Lung (tissue), 12 donors: ENCODE results near the gene MIOX. TPM values are rescaled to one million over a fixed set of nuclear protein-coding genes. Genes with fewer than 3 reads are reported as not detected.
A peak's percentile ranks its signal among the peaks of the same experiment; 100 is the strongest.

ENCODE experiments used
- ATAC-seq: fragments of 200-7000 bp; cut with Tn5 transposase; one replicate; pipeline ENCODE4 v1.9.1; 2020; ENCODE audit warnings: moderate number of reproducible peaks; ENCODE audit not compliant: insufficient read depth, low FRiP score
- DNase-seq, 3 donors: peaks; one replicate each; pipeline ENCODE4 v3.0.0-alpha.2; 2013 to 2017
- H3K27ac ChIP-seq, 2 donors: one replicate each; pipeline ENCODE4 v1.5.1; 2013; ENCODE audit warnings: mild to moderate bottlenecking in 2 of 2, moderate library complexity in 2 of 2, control low read depth in 1 of 2, inconsistent platforms in 1 of 2, low read depth in 1 of 2, low read length in 1 of 2
- H3K27me3 ChIP-seq, 3 donors: one replicate each; pipeline ENCODE4 v1.5.1; 2013; ENCODE audit warnings: low read length in 2 of 3; ENCODE audit not compliant: control insufficient read depth in 3 of 3, insufficient read depth in 3 of 3
- H3K36me3 ChIP-seq, 4 donors: one replicate each; pipeline ENCODE4 v1.5.1; 2013; ENCODE audit warnings: low read length in 4 of 4, mild to moderate bottlenecking in 1 of 4, moderate library complexity in 1 of 4; ENCODE audit not compliant: control insufficient read depth in 4 of 4, insufficient read depth in 4 of 4
- H3K4me1 ChIP-seq, 5 donors: one replicate each; pipeline ENCODE4 v1.5.1; 2013; ENCODE audit warnings: low read length in 5 of 5, mild to moderate bottlenecking in 2 of 5, moderate library complexity in 1 of 5; ENCODE audit not compliant: control insufficient read depth in 5 of 5, insufficient read depth in 5 of 5
- H3K4me3 ChIP-seq: one replicate; pipeline ENCODE4 v1.5.1; 2013; ENCODE audit warnings: mild to moderate bottlenecking, control low read depth, moderate library complexity
- H3K9ac ChIP-seq, 2 donors: one replicate each; pipeline ENCODE4 v1.5.1; 2013; ENCODE audit warnings: low read length in 2 of 2, control low read depth in 1 of 2; ENCODE audit not compliant: insufficient read depth in 1 of 2
- H3K9me3 ChIP-seq, 4 donors: one replicate each; pipeline ENCODE4 v1.5.1; 2013; ENCODE audit warnings: low read length in 3 of 4, mild to moderate bottlenecking in 1 of 4, moderate library complexity in 1 of 4; ENCODE audit not compliant: control insufficient read depth in 4 of 4, insufficient read depth in 3 of 4
- WGBS, 2 donors: extraction: QIAGEN DNeasy Blood & Tissue Kit; methylation state at CpG; one replicate each; pipeline ENCODE4 v1.1.7; 2013; 5-methylcytosine and 5-hydroxymethylcytosine counted together
- polyA plus RNA-seq, 2 donors: library from polyadenylated mRNA; stranded (reverse); fragments of 200-250 nt; gene quantifications; one replicate each; pipeline ENCODE4 v1.2.1, GENCODE V29; 2013
- total RNA-seq, 2 donors: library from RNA; depleted of rRNA in 1 of 2; stranded (reverse); fragments of >200 nt in 1 of 2; gene quantifications; one replicate each; pipeline ENCODE4 v1.2.1, GENCODE V29; 2014 to 2021
- TF ChIP-seq, protein P1 (sequence below): IDR thresholded peaks from 2 replicates; pipeline ENCODE4 v1.5.1; 2012; ENCODE audit warnings: mild to moderate bottlenecking; ENCODE audit errors: control extremely low read depth, extremely low read depth
- donor health status: control.
- donor health status: control.
- donor health status: Bipolar disorder and iron deficiency.
- donor health status: healthy.
- donor health status: DM: yes; HTN: yes; CAD: no.

The MIOX gene
- total and polyA plus RNA-seq, 4 donors: 0.08 TPM; not detected in 3

DNA sequence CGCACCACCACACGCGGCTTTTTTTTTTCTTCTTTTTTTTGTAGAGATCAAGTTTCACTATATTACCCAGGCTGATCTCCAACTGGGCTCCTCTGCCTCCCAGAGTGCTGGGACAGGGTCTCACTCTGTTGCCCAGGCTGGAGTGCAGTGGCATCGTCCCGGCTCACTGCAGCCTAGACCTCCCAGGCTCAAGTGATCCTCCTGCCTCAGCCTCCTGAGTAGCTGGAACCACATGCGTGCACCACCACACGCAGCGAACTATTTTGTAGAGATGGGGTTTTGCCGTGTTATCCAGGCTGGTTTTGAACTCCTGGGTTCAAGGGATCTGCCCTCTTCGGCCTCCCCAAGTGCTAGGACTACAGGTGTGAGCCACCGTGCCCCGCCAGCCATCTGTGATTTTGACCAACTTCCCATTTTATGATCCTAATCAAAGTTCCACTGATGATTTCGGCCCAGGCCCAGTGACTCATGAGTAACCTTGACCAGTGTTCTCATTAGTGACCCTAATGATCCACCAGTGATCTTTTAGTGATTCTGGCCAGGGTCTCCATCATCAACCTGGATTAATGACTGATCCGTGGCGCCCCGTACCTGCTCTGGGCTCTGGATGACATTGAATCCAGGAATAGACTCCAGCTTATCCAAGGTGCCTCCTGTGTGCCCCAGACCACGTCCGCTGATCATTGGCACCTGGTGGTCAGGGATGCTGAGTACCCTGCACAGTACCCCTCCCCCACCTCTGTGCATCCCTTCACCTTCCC, 41.4 kb downstream of the MIOX start:
- no peak for DNase-seq
- H3K36me3 ChIP-seq: peaks cover 0 to 10% (median 7%) of the 10 kb centered on the region in 4 donors
- 88 to 90% methylated on average over 18 of the region's 18 CpGs for WGBS, 2 donors
- H3K27ac ChIP-seq: peak overlapping the region in 1 of 2 donors; percentile 99
- no peaks in the 10 kb centered on the region for H3K9me3 ChIP-seq
- peaks cover 0 to 42% (median 22%) of the 10 kb centered on the region in 5 donors for H3K4me1 ChIP-seq
- TF ChIP-seq, protein P1, sequence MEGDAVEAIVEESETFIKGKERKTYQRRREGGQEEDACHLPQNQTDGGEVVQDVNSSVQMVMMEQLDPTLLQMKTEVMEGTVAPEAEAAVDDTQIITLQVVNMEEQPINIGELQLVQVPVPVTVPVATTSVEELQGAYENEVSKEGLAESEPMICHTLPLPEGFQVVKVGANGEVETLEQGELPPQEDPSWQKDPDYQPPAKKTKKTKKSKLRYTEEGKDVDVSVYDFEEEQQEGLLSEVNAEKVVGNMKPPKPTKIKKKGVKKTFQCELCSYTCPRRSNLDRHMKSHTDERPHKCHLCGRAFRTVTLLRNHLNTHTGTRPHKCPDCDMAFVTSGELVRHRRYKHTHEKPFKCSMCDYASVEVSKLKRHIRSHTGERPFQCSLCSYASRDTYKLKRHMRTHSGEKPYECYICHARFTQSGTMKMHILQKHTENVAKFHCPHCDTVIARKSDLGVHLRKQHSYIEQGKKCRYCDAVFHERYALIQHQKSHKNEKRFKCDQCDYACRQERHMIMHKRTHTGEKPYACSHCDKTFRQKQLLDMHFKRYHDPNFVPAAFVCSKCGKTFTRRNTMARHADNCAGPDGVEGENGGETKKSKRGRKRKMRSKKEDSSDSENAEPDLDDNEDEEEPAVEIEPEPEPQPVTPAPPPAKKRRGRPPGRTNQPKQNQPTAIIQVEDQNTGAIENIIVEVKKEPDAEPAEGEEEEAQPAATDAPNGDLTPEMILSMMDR: no peak
- no peak for ATAC-seq
- no peak overlapping the region for H3K9ac ChIP-seq
- no peak overlapping the region for H3K4me3 ChIP-seq
- H3K27me3 ChIP-seq: peaks cover 0 to 26% (median 14%) of the 10 kb centered on the region in 3 donors

GRCh38 chr22:50528682-50529415, 42.2 kb downstream of the MIOX start:
- Histone ChIP-seq H3K27ac (peak overlapping the region; percentile 95 to 99), H3K36me3 (peaks cover 0 to 3% (median 1%) of the 10 kb centered on the region in 4 donors), H3K9me3 (no peaks in the 10 kb centered on the region), H3K4me3 (peak overlapping the region; percentile 64), H3K27me3 (peaks cover 0 to 32% (median 21%) of the 10 kb centered on the region in 3 donors), H3K4me1 (peaks cover 0 to 42% (median 22%) of the 10 kb centered on the region in 5 donors), H3K9ac (no peak overlapping the region)
- TF ChIP-seq, protein P1: no peak
- ATAC-seq (no peak), DNase-seq (no peak)
- 69 to 80% methylated on average over 15 of the region's 15 CpGs for WGBS, 2 donors

DNA sequence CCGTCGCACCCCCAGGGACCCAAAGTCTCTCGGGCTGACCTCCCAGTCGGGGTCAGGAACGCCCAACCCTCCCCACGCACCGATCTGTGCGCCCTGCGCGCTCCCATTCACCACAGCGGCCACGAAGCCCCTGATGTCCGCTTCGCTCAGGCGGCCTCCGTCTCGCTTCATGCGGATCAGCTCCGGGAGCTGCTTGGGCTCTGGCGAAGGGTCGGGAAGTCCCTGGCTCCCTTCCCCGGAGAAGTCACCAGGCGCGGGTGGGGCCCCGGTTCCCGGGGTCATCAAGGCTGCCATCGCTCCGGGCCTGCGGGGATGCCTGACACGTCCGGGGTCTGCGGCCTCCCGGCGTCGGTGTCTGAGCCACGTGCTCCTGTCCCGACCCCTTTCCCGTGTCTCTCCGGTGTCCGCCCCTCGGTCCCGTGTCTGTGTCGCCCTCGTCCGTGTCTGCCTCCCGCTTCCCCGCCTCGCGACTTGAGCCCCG, 42.8 kb downstream of the MIOX start:
- H3K27me3 ChIP-seq: peaks cover 0 to 38% (median 23%) of the 10 kb centered on the region in 3 donors
- WGBS, 2 donors: 19 to 24% methylated on average over 50 of the region's 50 CpGs
- peak overlapping the region; percentile 64 for H3K4me3 ChIP-seq
- DNase-seq (peak in 2 of 3 donors; percentile 25 to 38), ATAC-seq (no peak)
- no peak overlapping the region for H3K9ac ChIP-seq
- peaks cover 0 to 39% (median 21%) of the 10 kb centered on the region in 5 donors for H3K4me1 ChIP-seq
- peak overlapping the region; percentile 95 to 99 for H3K27ac ChIP-seq
- peaks cover 0 to 1% (median 0%) of the 10 kb centered on the region in 4 donors for H3K36me3 ChIP-seq
- TF ChIP-seq, protein P1: no peak
- no peaks in the 10 kb centered on the region for H3K9me3 ChIP-seq
